Activated CD4-positive, alpha-beta T cell treated with anti-CD3 and anti-CD28 coated beads, Interleukin-2, amount 10 ng/mL, durations not matched to agents 24 days and 14 days (primary cell): ENCODE measurements around the gene DCUN1D3. TPM values are rescaled to one million over a fixed set of nuclear protein-coding genes. Genes with fewer than 3 reads are reported as not detected.

ENCODE experiments used
- DNase-seq: peaks from one replicate; pipeline ENCODE4 v3.0.0; 2022
- H3K27ac Mint-ChIP-seq: one replicate; pipeline ENCODE4 v1.8.0; 2022; ENCODE audit warnings: mild to moderate bottlenecking, mixed read lengths
- H3K27me3 Mint-ChIP-seq: one replicate; pipeline ENCODE4 v1.8.0; 2022; ENCODE audit warnings: mixed read lengths
- H3K36me3 Mint-ChIP-seq: one replicate; pipeline ENCODE4 v1.8.0; 2022; ENCODE audit warnings: low read depth, mild to moderate bottlenecking, mixed read lengths
- H3K4me1 Mint-ChIP-seq: one replicate; pipeline ENCODE4 v1.8.0; 2021; ENCODE audit warnings: mixed read lengths
- H3K4me3 Mint-ChIP-seq: one replicate; pipeline ENCODE4 v1.8.0; 2022; ENCODE audit warnings: mild to moderate bottlenecking, moderate library complexity, mixed read lengths
- H3K9me3 Mint-ChIP-seq: one replicate; pipeline ENCODE4 v1.8.0; 2021; ENCODE audit warnings: mixed read lengths
- intact Hi-C: fragments of 100-400 bp; cut with micrococcal nuclease; formaldehyde crosslinking; loops from one replicate; pipeline ENCODE4 v1.15.1; 2023
- total RNA-seq: library from RNA; stranded (reverse); gene quantifications from 2 replicates; pipeline ENCODE4 v1.2.3, GENCODE V29; 2022

DCUN1D3 gene
- total RNA-seq, 1 donor from 2014 or later = 12.3 TPM

- H3K4me3 Mint-ChIP-seq = no peak overlapping the region
- no peak overlapping the region for H3K27ac Mint-ChIP-seq
- H3K4me1 Mint-ChIP-seq = peaks cover 3% of the 10 kb centered on the region
- no peaks in the 10 kb centered on the region for H3K27me3 Mint-ChIP-seq
- H3K36me3 Mint-ChIP-seq = peaks cover 76% of the 10 kb centered on the region
- intact Hi-C loops = no loop called here
- H3K9me3 Mint-ChIP-seq = no peaks in the 10 kb centered on the region
- DNase-seq = no peak
These were observed 61.9 kb downstream of the DCUN1D3 start for GRCh38 chr16:20838240-20838639.

DNA sequence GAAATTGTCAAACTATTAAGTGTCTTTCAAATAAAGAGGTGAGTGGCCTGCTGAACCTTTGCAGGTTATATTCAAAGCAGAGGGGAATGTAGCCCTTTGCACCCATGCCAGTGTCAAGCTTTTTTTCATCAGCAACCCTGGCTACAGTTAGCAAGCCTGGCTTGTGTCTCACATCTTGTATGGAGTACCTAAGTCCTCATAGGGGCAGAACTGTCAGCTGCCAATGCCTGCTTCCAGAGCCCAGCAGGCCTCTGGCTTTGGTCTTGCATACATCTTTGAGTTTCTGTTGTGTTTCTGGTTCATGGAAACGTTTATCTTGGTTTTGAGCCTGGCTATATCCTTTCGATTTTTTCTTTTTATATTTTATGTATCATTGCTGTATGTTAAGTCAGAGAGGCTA lies 67.1 kb downstream of the DCUN1D3 start:
- Mint-ChIP-seq H3K4me1 (no peaks in the 10 kb centered on the region), H3K27me3 (no peaks in the 10 kb centered on the region), H3K27ac (no peak overlapping the region), H3K36me3 (peaks cover 52% of the 10 kb centered on the region), H3K9me3 (no peaks in the 10 kb centered on the region), H3K4me3 (no peak overlapping the region)
- intact Hi-C loops = no loop called here
- no peak for DNase-seq

- DNase-seq = no peak
- H3K27ac Mint-ChIP-seq = no peak overlapping the region
- H3K27me3 Mint-ChIP-seq = no peaks in the 10 kb centered on the region
These were observed 69.8 kb downstream of the DCUN1D3 start for GRCh38 chr16:20830372-20830771.

GRCh38 chr16:20829536-20829935 lies 70.6 kb downstream of the DCUN1D3 start:
- no peaks in the 10 kb centered on the region for H3K27me3 Mint-ChIP-seq
- H3K9me3 Mint-ChIP-seq = no peaks in the 10 kb centered on the region
- no peak overlapping the region for H3K27ac Mint-ChIP-seq
- H3K4me3 Mint-ChIP-seq = no peak overlapping the region
- peaks cover 33% of the 10 kb centered on the region for H3K36me3 Mint-ChIP-seq
- no peaks in the 10 kb centered on the region for H3K4me1 Mint-ChIP-seq
- intact Hi-C loops = no loop called here
- DNase-seq = no peak

More at GRCh38 chr16:20830372-20830771, 69.8 kb downstream of the DCUN1D3 start:
- intact Hi-C loops = no loop called here
- H3K4me3 Mint-ChIP-seq = no peak overlapping the region
- H3K36me3 Mint-ChIP-seq = peaks cover 38% of the 10 kb centered on the region
- no peaks in the 10 kb centered on the region for H3K9me3 Mint-ChIP-seq
- H3K4me1 Mint-ChIP-seq = no peaks in the 10 kb centered on the region

DNA sequence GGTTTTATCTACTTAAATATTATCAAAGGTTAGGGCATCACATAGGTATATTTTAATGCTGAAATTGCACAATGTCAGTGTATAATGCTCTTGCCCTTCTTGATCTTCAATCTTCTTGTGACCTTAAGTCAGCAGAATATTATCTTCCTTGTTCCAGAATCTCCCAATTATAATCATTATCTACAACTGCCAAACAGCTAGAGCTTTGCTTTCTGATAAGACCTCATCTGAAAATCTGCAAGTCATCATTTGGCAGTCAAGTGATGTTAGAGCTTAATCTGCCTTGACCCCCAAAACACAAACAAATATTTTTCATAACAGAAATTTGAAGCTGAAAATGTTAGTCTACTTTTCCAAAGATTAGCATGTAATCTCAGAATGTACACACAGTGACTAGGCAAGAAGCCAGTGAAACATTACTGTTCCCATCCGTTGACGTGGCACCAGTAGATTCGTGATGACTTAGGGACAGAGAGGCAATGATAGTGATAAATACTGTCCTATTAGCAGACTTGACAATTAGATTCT lies 74.1 kb downstream of the DCUN1D3 start:
- Mint-ChIP-seq H3K36me3 (peaks cover 36% of the 10 kb centered on the region), H3K4me1 (peaks cover 10% of the 10 kb centered on the region), H3K27ac (no peak overlapping the region), H3K4me3 (no peak overlapping the region), H3K27me3 (no peaks in the 10 kb centered on the region), H3K9me3 (peaks cover 4% of the 10 kb centered on the region)
- DNase-seq = no peak
- intact Hi-C loops = no loop called here

- H3K4me1 Mint-ChIP-seq = peaks cover 10% of the 10 kb centered on the region
- peaks cover 4% of the 10 kb centered on the region for H3K9me3 Mint-ChIP-seq
- peak overlapping the region; percentile 3 for H3K4me3 Mint-ChIP-seq
- intact Hi-C loops = loop anchor here (1.0 kb wide), 1 partner anchor 22 kb away; no protein-coding TSS in a partner anchor
- DNase-seq = no peak
- H3K27ac Mint-ChIP-seq = peak overlapping the region; percentile 56
- no peaks in the 10 kb centered on the region for H3K27me3 Mint-ChIP-seq
- peaks cover 49% of the 10 kb centered on the region for H3K36me3 Mint-ChIP-seq
These were observed 77.4 kb downstream of the DCUN1D3 start for GRCh38 chr16:20822521-20823325.

- Mint-ChIP-seq H3K4me3 (no peak overlapping the region), H3K9me3 (peaks cover 4% of the 10 kb centered on the region), H3K4me1 (peaks cover 10% of the 10 kb centered on the region), H3K36me3 (peaks cover 49% of the 10 kb centered on the region), H3K27me3 (no peaks in the 10 kb centered on the region), H3K27ac (no peak overlapping the region)
- intact Hi-C loops = loop anchor here (1.0 kb wide), 1 partner anchor 23 kb away; no protein-coding TSS in a partner anchor
- DNase-seq = no peak
These were observed 78.5 kb downstream of the DCUN1D3 start for GRCh38 chr16:20821682-20822081.

- intact Hi-C loops = no loop called here
- Mint-ChIP-seq H3K4me1 (peaks cover 17% of the 10 kb centered on the region), H3K36me3 (peaks cover 44% of the 10 kb centered on the region), H3K27ac (no peak overlapping the region), H3K9me3 (peaks cover 4% of the 10 kb centered on the region), H3K4me3 (no peak overlapping the region), H3K27me3 (no peaks in the 10 kb centered on the region)
- DNase-seq = no peak
These were observed 81.1 kb downstream of the DCUN1D3 start for GRCh38 chr16:20818929-20819585.

- Mint-ChIP-seq H3K4me1 (peaks cover 14% of the 10 kb centered on the region), H3K9me3 (no peaks in the 10 kb centered on the region), H3K27ac (no peak overlapping the region), H3K36me3 (peaks cover 24% of the 10 kb centered on the region), H3K4me3 (no peak overlapping the region), H3K27me3 (no peaks in the 10 kb centered on the region)
- DNase-seq = no peak
- intact Hi-C loops = no loop called here
These were observed 85.4 kb downstream of the DCUN1D3 start for GRCh38 chr16:20814784-20815183.

- intact Hi-C loops = no loop called here
- Mint-ChIP-seq H3K27me3 (no peaks in the 10 kb centered on the region), H3K9me3 (no peaks in the 10 kb centered on the region), H3K4me3 (no peak overlapping the region), H3K4me1 (peaks cover 26% of the 10 kb centered on the region), H3K36me3 (peaks cover 17% of the 10 kb centered on the region), H3K27ac (no peak overlapping the region)
- no peak for DNase-seq
These were observed 87.6 kb downstream of the DCUN1D3 start for GRCh38 chr16:20812510-20812909.

GRCh38 chr16:20811889-20812439 lies 88.2 kb downstream of the DCUN1D3 start:
- Mint-ChIP-seq H3K4me3 (no peak overlapping the region), H3K27ac (no peak overlapping the region), H3K4me1 (peaks cover 28% of the 10 kb centered on the region), H3K36me3 (peaks cover 15% of the 10 kb centered on the region), H3K27me3 (no peaks in the 10 kb centered on the region), H3K9me3 (no peaks in the 10 kb centered on the region)
- intact Hi-C loops = no loop called here
- no peak for DNase-seq

GRCh38 chr16:20807862-20808261 lies 92.3 kb downstream of the DCUN1D3 start:
- H3K4me3 Mint-ChIP-seq = peak overlapping the region; percentile 94
- no peak for DNase-seq
- intact Hi-C loops = loop anchor here (2.0 to 10.0 kb wide), 3 partner anchors 43 to 497 kb away; partner anchors contain the start of genes DCUN1D3 and LYRM1
- H3K27ac Mint-ChIP-seq = peak overlapping the region; percentile 46
- H3K9me3 Mint-ChIP-seq = no peaks in the 10 kb centered on the region
- H3K36me3 Mint-ChIP-seq = peaks cover 6% of the 10 kb centered on the region
- peaks cover 24% of the 10 kb centered on the region for H3K4me1 Mint-ChIP-seq
- no peaks in the 10 kb centered on the region for H3K27me3 Mint-ChIP-seq

DNA sequence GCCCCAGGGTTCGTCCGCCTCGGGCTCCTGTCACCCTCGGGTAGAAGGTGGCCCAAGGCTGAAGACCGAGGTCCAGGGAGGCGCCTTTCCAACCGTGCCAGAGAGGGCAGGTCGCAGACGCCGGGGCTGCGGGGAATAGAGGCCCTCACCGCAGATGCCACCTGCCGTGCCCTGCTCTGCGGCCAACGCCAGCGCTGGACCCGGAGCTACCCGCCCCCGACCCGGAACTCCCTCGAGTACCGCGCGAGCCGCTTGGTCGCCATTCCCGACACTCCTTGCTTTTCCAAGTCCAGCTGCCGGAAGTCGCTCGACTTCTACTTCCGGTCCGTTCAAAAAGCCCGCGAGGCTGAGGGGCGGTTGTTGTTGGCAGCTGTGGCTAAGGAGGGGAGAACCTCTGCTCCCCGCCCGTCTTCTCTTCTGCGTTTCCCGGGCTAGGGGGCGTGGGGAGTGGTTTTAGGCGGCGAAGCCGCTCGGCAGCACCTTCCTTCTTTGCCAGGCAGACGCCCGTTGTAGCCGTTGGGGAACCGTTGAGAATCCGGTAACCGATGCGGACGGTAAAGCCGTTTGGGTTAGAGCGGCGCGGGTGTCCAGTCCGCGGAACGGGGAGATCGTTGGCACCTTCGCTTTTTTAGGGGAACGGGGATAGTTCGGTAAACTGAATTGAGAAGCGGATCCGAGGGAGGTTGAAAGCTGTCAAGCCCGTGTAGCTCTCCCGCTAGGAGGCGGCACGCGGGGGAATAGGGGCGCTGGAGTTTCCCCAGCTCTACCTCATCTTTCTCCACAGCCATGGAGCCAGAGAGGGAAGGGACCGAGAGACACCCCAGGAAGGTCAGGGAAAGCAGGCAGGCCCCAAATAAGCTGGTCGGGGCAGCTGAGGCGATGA lies 93.7 kb downstream of the DCUN1D3 start, which contains the start of the genes ERI2 and REXO5:
TSS of gene ERI2 (minus strand) at position 305 of the 883 bp plus-strand sequence. CDS start at position 263, 42 bp downstream.
TSS of gene REXO5 (plus strand) at position 360 of the 883 bp plus-strand sequence. CDS start at position 787, 427 bp downstream.
- H3K27ac Mint-ChIP-seq = peak within 1 kb of the TSS; percentile 96
- H3K27me3 Mint-ChIP-seq = no peaks in the 10 kb centered on the region
- H3K4me3 Mint-ChIP-seq = peak within 1 kb of the TSS; percentile 94
- H3K9me3 Mint-ChIP-seq = no peaks in the 10 kb centered on the region
- peaks cover 6% of the 10 kb centered on the region for H3K36me3 Mint-ChIP-seq
- peak; percentile 93 for DNase-seq
- intact Hi-C loops = loop anchor here (1.0 to 10.0 kb wide), 4 partner anchors 44 to 498 kb away; partner anchors contain the start of genes DCUN1D3, LYRM1 and THUMPD1
- peaks cover 24% of the 10 kb centered on the region for H3K4me1 Mint-ChIP-seq
